ENCODE results near the gene PCDHA13.
"Not testable (repeated sequence)": the region's sequence is repeated elsewhere in the genome, so short reads cannot be mapped to it uniquely, and the experiment has no call there.

Gene PCDHA13

GRCh38 chr5:140849831-140850634 is 31.9 kb upstream of the PCDHA13 start:
- not testable (repeated sequence) for H3K9ac ChIP-seq (ENCODE audit: low read depth, low read length); H3K36me3 ChIP-seq (ENCODE audit: insufficient read depth, low read length); H3K27me3 ChIP-seq (ENCODE audit: insufficient read depth, low read length); H3K4me3 ChIP-seq (ENCODE audit: low read length); H3K27ac ChIP-seq (ENCODE audit: low read depth, low read length); H3K4me1 ChIP-seq (ENCODE audit: insufficient read depth, low read length); H3K9me3 ChIP-seq (ENCODE audit: insufficient read depth, low read depth, low read length)
- WGBS, result 97% methylated on average over 101 of the region's 101 CpGs

GRCh38 chr5:140855772-140856674 is 25.9 kb upstream of the PCDHA13 start, which contains the start of gene PCDHA10:
Gene PCDHA10 (plus strand): TSS chr5:140855897. CDS start chr5:140856049, 152 bp downstream.
- H3K36me3 ChIP-seq (ENCODE audit: insufficient read depth, low read length), result no peaks in the 10 kb centered on the region
- H3K4me3 ChIP-seq (ENCODE audit: low read length), result peak within 1 kb of the TSS; percentile 56
- no peaks in the 10 kb centered on the region for H3K27me3 ChIP-seq (ENCODE audit: insufficient read depth, low read length)
- H3K27ac ChIP-seq (ENCODE audit: low read depth, low read length), result no peak within 1 kb of the TSS
- peak within 1 kb of the TSS; percentile 70 for H3K9ac ChIP-seq (ENCODE audit: low read depth, low read length)
- no peaks in the 10 kb centered on the region for H3K9me3 ChIP-seq (ENCODE audit: insufficient read depth, low read depth, low read length)
- 0 out of 2 replicates have a peak, but pooled peaks cover 3% of the 10 kb centered on the region for H3K4me1 ChIP-seq (ENCODE audit: insufficient read depth, low read length)
- 92% methylated on average over 44 of the region's 44 CpGs for WGBS

GRCh38 chr5:140857177-140857986 is 24.5 kb upstream of the PCDHA13 start:
- Histone ChIP-seq H3K27me3 (ENCODE audit: insufficient read depth, low read length) (no peaks in the 10 kb centered on the region), H3K27ac (ENCODE audit: low read depth, low read length) (no peak overlapping the region), H3K9me3 (ENCODE audit: insufficient read depth, low read depth, low read length) (no peaks in the 10 kb centered on the region), H3K36me3 (ENCODE audit: insufficient read depth, low read length) (no peaks in the 10 kb centered on the region), H3K4me1 (ENCODE audit: insufficient read depth, low read length) (0 out of 2 replicates have a peak, but pooled peaks cover 3% of the 10 kb centered on the region), H3K9ac (ENCODE audit: low read depth, low read length) (no peak overlapping the region), H3K4me3 (ENCODE audit: low read length) (no peak overlapping the region)
- 97% methylated on average over 94 of the region's 94 CpGs for WGBS

GRCh38 chr5:140857987-140858240 is 24.0 kb upstream of the PCDHA13 start:
- no peak overlapping the region for H3K9ac ChIP-seq (ENCODE audit: low read depth, low read length)
- 97% methylated on average over 22 of the region's 22 CpGs for WGBS
- no peak overlapping the region for H3K4me3 ChIP-seq (ENCODE audit: low read length)
- no peak overlapping the region for H3K27ac ChIP-seq (ENCODE audit: low read depth, low read length)
- H3K36me3 ChIP-seq (ENCODE audit: insufficient read depth, low read length), result no peaks in the 10 kb centered on the region
- no peaks in the 10 kb centered on the region for H3K27me3 ChIP-seq (ENCODE audit: insufficient read depth, low read length)
- H3K4me1 ChIP-seq (ENCODE audit: insufficient read depth, low read length), result 0 out of 2 replicates have a peak, but pooled peaks cover 3% of the 10 kb centered on the region
- no peaks in the 10 kb centered on the region for H3K9me3 ChIP-seq (ENCODE audit: insufficient read depth, low read depth, low read length)

GRCh38 chr5:140862441-140863295 is 19.3 kb upstream of the PCDHA13 start:
- Histone ChIP-seq H3K9me3 (ENCODE audit: insufficient read depth, low read depth, low read length) (no peaks in the 10 kb centered on the region; the same call in 1 of the 2 replicates), H3K36me3 (ENCODE audit: insufficient read depth, low read length) (no peaks in the 10 kb centered on the region; the same call in 1 of the 2 replicates), H3K4me1 (ENCODE audit: insufficient read depth, low read length) (0 out of 2 replicates have a peak, but pooled peaks cover 2% of the 10 kb centered on the region), H3K4me3 (ENCODE audit: low read length) (no peak overlapping the region), H3K27me3 (ENCODE audit: insufficient read depth, low read length) (no peaks in the 10 kb centered on the region), H3K9ac (ENCODE audit: low read depth, low read length) (no peak overlapping the region), H3K27ac (ENCODE audit: low read depth, low read length) (no peak overlapping the region)
- 97% methylated on average over 76 of the region's 76 CpGs for WGBS

- WGBS, result 3% methylated on average over 40 of the region's 41 CpGs
- peak within 1 kb of the TSS; percentile 84 for H3K9ac ChIP-seq (ENCODE audit: low read depth, low read length)
- H3K4me1 ChIP-seq (ENCODE audit: insufficient read depth, low read length), result 0 out of 2 replicates have a peak, but pooled peaks cover 3% of the 10 kb centered on the region
Measured at GRCh38 chr5:140868721-140869554, 13.0 kb upstream of the PCDHA13 start, which contains the start of gene PCDHA11. Gene PCDHA11 (plus strand): TSS chr5:140868957. CDS start chr5:140869104, 147 bp downstream.

GRCh38 chr5:140869555-140869886 is 12.4 kb upstream of the PCDHA13 start:
- 87% methylated on average over 5 of the region's 5 CpGs for WGBS
- H3K27me3 ChIP-seq (ENCODE audit: insufficient read depth, low read length), result no peaks in the 10 kb centered on the region
- peak overlapping the region; percentile 71 for H3K4me3 ChIP-seq (ENCODE audit: low read length)
- no peak overlapping the region for H3K27ac ChIP-seq (ENCODE audit: low read depth, low read length)
- 0 out of 2 replicates have a peak, but pooled peaks cover 3% of the 10 kb centered on the region for H3K4me1 ChIP-seq (ENCODE audit: insufficient read depth, low read length)
- H3K9me3 ChIP-seq (ENCODE audit: insufficient read depth, low read depth, low read length), result 0 out of 2 replicates have a peak, but pooled peaks cover 4% of the 10 kb centered on the region
- peaks cover 6% of the 10 kb centered on the region; the same call in 1 of the 2 replicates for H3K36me3 ChIP-seq (ENCODE audit: insufficient read depth, low read length)
- peak overlapping the region; percentile 84 for H3K9ac ChIP-seq (ENCODE audit: low read depth, low read length)

More at GRCh38 chr5:140868721-140869554, 13.0 kb upstream of the PCDHA13 start, which contains the start of gene PCDHA11:
- Histone ChIP-seq H3K9me3 (ENCODE audit: insufficient read depth, low read depth, low read length) (0 out of 2 replicates have a peak, but pooled peaks cover 4% of the 10 kb centered on the region), H3K27ac (ENCODE audit: low read depth, low read length) (peak within 1 kb of the TSS; percentile 65; the same call in 1 of the 2 replicates), H3K4me3 (ENCODE audit: low read length) (peak within 1 kb of the TSS; percentile 71), H3K36me3 (ENCODE audit: insufficient read depth, low read length) (peaks cover 6% of the 10 kb centered on the region; the same call in 1 of the 2 replicates), H3K27me3 (ENCODE audit: insufficient read depth, low read length) (no peaks in the 10 kb centered on the region)

GRCh38 chr5:140870221-140871201 is 11.4 kb upstream of the PCDHA13 start:
- no peak overlapping the region; the same call in 1 of the 2 replicates for H3K4me3 ChIP-seq (ENCODE audit: low read length)
- 0 out of 2 replicates have a peak, but pooled peaks cover 4% of the 10 kb centered on the region for H3K9me3 ChIP-seq (ENCODE audit: insufficient read depth, low read depth, low read length)
- H3K4me1 ChIP-seq (ENCODE audit: insufficient read depth, low read length), result 0 out of 2 replicates have a peak, but pooled peaks cover 3% of the 10 kb centered on the region
- H3K27me3 ChIP-seq (ENCODE audit: insufficient read depth, low read length), result no peaks in the 10 kb centered on the region
- H3K36me3 ChIP-seq (ENCODE audit: insufficient read depth, low read length), result peaks cover 6% of the 10 kb centered on the region; the same call in 1 of the 2 replicates
- no peak overlapping the region for H3K9ac ChIP-seq (ENCODE audit: low read depth, low read length)
- H3K27ac ChIP-seq (ENCODE audit: low read depth, low read length), result no peak overlapping the region
- 97% methylated on average over 114 of the region's 114 CpGs for WGBS
